GM18505 (cell line): ENCODE measurements around the gene TNS4.

Experiments used
- ATAC-seq: cut with Tn5 transposase; IDR thresholded peaks from one replicate; pipeline ENCODE4 v1.9.1; 2021; ENCODE audit not compliant: unreplicated experiment
- POLR2A ChIP-seq: IDR thresholded peaks from 4 replicates; pipeline ENCODE4 v1.6.1; 2011; ENCODE audit warnings: borderline replicate concordance; ENCODE audit not compliant: insufficient read depth, insufficient read length; ENCODE audit errors: extremely low read depth

The TNS4 gene

DNA sequence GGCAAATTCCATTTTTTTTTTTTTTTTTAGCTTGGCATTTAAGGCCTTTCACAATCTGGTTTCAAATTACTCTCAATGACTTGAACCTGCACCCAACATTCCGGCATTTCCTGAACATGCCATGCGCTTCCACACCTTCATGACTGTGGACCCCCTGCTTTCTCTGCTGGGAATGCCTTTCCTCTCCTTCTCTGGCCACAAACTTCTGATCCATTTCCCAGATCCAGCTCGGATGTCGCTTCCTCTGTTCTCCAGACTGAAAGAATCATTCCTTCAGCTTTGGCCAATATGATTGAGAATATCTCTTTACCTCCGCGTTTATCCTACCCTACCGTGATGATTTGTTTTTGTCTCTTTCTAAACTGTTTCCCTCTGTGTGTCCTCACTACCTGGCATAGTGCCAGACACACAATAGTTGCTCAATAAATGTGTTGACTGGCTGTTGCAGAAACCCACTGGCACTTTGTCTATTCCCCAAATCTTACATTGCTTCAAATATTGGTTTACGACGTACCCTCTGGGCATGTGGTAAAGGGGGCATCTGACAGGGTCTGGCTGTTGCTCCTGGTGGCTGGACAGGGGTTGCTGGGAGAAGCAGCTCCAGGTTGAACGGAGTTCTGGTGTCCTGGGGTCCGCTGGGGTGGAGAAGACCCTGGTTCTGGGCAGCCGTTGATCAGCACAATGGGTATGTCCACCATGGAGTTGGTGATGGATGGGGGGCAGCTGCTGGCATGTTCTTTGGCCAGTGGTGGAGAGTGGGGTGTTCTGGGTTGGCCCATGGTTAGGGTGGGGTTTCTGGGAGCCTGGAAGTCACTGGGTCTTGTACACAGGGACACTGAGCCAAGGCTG lies 14.7 kb downstream of the TNS4 start:
- no peak for TF ChIP-seq POLR2A
- ATAC-seq, result no peak

DNA sequence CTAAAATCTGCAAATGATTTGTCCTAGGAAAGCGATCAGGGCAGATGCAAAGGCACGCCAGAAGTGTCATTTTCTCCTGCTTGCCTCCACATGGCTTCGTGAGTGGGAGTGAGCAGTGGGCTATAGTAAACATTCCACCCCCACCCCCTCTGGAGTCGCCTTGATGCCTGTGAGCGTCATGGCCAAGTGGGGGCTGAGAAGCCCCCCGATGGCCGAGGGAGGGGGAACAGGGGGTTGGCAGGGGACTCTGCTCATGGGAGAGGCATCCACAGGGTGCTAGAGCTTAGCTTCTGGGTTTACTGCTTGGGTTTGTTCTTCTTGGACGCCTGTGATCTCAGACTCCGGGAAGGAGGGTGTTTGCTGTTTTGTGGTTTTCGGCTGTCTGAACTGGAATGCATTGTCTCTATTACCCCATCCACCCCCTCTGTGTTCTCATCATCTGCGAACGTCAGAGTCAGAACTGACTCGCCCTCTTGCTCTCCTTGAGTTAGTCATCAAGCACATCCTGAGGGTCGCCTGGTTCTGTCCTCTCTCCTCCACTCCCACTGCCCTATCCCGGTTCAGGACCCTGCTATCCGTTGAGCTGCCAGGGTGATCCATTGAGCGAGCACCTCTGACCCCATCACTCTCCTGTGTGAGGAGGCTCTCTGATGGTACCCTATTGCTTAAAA lies 15.4 kb downstream of the TNS4 start:
- ATAC-seq, result no peak
- no peak for TF ChIP-seq POLR2A

DNA sequence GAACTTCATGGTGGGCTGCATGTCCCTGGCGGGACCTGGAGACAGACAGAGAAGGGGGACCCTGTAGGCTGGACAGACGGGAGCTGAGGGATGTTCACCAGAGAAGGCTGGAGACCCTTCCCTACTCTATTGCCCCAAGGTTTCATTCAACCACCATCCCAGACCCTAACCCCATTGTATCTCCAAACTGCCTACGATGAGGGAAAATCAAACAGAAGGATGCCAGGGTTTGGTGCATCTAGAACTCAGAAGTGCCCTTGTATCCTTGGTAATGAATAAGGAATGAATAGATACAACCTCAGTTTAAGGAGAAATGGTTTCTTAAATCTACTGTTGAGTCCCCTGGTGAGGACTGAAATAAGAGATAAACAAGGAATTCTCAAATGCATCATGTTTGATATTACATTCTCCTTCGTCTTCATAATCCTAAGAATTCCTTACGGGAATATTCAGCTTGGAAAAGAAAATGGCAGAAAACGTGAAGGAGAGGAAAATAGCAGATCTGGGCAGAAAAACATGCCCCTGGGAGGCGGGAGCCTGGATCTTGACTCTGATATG lies 16.4 kb downstream of the TNS4 start:
- ATAC-seq, result no peak
- TF ChIP-seq POLR2A, result no peak

DNA sequence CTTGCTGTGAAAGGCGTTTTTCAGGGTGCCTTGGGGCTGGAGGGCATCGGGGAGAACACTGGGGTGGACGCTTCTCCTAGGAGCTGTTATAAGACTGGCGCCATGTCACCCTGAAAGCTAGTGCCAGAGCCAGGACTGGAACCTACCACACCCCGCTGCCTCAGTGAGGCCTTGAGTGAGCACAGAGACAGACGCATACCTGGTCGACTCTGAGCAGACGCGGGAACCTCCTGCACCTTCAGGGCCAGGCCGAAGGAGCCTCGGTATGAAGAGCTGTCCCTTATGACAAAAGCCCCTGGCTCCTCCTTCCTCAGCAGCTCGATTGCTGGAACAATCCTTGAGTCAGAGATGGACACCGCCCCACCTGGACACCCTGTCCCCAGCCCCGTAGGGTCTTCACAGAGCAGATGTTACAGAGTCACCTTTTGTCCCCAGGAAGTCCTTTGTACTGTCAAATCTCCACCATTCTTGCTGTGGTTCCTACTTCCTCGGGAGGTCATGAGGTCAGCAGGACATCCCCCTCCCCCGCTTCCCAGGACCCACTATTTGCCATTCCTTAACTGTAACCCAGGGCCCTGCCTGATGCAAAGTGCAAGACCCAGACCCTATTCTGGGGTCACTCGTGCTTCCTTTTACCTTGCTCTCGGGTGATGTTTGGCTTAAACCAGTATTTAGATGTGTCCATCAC lies 17.0 kb downstream of the TNS4 start:
- no peak for ATAC-seq
- TF ChIP-seq POLR2A, result no peak

DNA sequence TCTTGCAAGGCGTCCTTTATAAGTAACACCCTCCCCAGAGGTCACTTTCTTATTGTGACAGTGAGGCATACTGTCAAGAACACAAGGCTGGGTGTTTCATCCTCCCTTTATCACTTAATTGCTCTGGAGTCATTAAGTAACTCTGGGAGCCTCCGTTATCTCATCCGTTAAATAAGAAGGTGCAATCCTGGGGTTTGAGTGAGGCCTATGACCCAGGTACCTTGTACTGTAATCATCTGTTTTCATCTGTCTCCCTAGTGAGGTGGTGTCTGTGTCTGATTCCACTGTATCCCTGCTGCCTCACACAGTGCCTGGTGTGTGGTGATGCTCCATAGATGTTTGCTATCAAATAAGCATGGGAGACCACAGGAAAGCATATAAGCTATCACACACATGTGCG lies 17.7 kb downstream of the TNS4 start:
- TF ChIP-seq POLR2A, result no peak
- ATAC-seq, result no peak

DNA sequence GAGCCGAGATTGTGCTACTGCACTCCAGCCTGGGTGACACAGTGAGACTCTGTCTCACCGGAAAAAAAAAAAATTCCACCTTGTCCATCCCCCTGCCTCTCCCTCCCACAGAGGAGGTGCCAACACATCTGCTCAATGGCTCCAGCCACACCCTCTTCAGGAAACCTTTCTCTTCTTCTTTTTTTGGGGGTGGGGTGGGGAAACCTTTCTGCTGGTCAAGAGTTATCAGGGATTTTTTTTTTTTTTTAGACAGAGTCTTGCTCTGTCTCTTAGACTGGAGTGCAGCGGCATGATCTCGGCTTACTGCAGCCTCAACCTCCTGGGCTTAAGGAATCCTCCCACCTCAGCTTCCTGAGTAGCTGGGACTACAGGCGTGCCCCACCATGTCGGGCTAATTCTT lies 18.7 kb downstream of the TNS4 start:
- no peak for TF ChIP-seq POLR2A
- no peak for ATAC-seq

DNA sequence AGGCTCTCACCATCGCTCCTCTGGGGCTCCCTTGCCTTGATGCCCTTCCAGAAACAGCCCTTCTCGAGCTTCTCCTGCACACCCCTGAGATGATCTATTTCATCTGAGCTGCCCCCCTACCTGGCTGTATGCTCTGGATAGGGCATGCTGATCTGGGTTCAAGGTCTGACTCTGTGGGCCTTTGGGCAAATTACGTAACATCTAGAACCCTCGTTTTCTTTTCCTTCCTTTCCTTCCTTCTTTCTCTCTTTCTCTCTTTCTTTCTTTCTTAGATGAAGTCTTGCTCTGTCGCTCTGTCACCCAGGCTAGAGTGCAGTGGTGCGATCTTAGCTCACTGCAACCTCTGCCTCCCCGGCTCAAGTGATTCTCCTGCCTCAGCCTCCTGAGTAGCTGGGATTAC lies 20.3 kb downstream of the TNS4 start:
- TF ChIP-seq POLR2A, result no peak
- no peak for ATAC-seq

DNA sequence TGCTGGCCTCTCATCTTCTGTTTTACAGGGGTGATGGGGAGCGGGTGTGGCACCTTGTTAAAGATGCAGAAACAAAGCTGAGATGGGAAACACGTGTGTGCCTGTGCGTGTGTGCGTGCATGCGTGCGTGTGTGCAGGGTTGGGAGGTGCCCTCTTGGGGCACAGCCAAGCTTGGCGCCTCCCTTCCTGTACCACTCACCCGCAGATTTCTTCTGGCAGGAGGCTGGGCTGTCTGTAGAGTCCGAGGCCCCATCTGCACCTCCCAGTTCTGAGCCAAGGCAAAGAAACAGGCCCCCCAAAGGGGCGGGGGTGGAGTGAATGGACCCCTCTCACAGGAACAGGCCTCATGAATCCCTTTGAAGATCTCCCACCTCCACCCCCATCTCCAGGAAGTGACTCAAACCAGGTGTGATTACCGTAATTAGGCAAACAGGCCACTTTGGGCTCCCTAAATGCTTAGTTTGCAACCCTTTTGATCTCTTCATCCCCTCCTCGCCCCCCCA lies 20.9 kb downstream of the TNS4 start:
- no peak for ATAC-seq
- no peak for TF ChIP-seq POLR2A

DNA sequence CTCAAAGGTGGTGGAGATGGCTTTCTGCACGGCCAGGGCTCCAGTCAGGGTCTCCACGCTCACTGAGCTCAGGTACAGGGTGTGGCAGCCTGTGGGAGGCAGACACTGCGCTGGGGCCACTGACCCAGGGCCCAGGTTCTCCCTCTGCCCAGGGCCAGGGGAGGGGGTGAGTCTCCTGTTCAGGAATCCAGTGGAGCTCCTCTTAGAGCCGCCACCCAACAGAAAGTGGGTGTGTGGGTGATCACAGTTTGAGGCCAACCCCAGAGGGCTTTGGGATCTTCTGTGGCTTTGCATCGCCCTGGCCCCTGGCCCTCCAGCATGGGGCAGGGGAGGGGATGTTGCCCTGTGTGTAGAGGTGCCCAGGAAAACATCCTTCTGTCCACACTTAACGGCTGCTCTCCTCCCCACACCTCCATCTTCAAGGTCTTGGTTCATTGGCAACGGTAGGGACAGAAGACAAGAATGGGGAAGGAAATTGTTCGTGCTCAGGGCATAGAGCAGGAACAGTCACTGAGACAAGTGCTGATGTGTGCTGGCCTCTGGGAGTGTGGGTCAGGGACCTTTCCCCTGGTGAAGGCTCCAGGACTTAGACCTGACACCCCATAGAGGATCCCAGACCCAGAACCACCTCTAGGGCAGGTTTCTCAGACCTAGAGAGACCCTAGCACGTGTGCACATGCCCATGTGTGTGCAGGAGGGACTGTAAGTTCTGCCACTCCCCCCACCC lies 21.5 kb downstream of the TNS4 start:
- no peak for ATAC-seq
- no peak for TF ChIP-seq POLR2A

DNA sequence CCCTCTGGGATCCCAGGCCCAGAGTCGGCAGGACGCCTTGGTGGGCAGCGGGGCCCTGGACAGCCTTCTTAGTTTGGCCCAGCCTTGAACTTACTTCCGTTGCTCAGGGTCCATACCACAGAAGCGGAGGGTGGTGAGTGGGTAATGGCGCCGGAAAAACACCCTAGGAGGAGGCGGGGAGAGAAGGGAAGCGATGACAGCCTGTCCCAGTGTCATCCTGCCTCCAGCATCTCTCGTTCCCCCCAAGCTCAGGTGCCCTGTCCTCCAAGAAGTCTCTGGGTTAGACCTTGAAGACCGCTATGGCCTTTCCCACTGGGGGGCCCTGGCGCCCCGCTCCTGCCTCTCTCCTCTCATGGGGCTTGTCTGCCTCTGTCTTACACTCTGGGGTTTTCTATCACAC lies 22.9 kb downstream of the TNS4 start:
- no peak for ATAC-seq
- no peak for TF ChIP-seq POLR2A

DNA sequence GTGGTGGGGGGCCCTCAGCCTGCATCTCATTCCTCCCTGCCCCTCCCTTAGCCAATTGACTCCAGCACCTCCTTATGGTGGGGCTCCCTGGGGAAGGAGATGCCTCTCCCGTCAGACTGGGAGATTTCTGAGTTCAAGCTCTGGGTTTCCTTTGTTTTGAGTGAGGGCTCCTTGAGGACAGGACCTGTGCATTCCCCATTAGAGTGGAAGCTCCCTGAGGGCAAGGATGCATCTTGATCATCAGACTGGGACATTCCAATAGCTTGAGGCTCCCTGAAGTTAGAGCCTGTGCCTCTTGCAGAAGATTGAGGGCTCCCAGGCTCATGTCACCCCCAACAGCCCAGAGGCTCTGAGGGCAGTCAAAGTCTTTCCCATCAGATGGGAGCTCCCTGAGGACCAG lies 23.6 kb downstream of the TNS4 start:
- TF ChIP-seq POLR2A, result no peak
- no peak for ATAC-seq

DNA sequence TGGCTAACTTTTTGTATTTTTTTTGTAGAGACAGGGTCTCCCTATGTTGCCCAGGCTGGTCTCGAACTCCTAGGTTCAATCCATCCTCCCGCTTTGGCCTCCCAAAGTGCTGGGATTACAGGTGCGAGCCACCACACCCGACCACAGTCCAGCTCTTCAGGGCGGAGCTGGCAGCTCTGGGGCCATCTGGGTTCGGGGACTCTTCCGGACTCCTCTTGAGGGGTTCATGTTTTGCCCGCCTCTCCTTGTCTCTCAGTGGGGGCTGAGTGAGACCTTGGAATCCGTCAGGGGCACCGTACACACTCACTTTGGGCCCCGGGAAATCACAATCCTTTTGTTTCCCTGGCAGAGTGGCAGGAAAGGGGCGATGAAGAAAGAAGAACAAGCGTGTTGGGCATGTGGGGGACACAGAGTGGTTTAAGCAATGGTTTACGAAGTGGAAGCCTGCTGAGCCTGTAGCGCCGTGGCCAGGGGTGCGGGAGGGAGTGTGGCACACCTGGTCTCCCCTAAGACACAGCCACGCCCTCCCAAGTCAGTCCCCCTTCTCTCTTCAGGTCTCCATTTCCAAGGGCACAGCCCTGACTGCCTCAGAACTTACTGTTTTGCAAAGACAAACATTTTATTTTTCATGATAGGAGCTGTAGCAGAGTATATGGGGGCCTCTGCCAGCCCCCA lies 26.1 kb downstream of the TNS4 start:
- ATAC-seq, result no peak
- no peak for TF ChIP-seq POLR2A
